IMR-90 (cell line): ENCODE results near the gene TBC1D9B. TPM values are rescaled to one million over a fixed set of nuclear protein-coding genes. Genes with fewer than 3 reads are reported as not detected.

Source experiments
- ATAC-seq: fragments of 200-7000 bp; cut with Tn5 transposase; 2 replicates; pipeline ENCODE4 v1.9.1; 2020; ENCODE audit warnings: low read depth, mild to moderate bottlenecking, moderate library complexity
- BruUV-seq: library from RNA; stranded (reverse); fragments of 400-500 nt; replicated peaks from 2 replicates; lab custom pipeline; 2021; lab: Mats Ljungman, UMichigan
- CTCF ChIA-PET: fragments of 300-600 bp; formaldehyde crosslinking; extraction: SDS; loops from one replicate; lab custom pipeline; 2021; ENCODE audit warnings: antibody characterized with exemption; lab: Yijun Ruan, JAX
- POLR2A ChIA-PET: fragments of 300-600 bp; sonication (Branson Sonifier 250); formaldehyde crosslinking; loops from one replicate; lab custom pipeline; 2022; ENCODE audit warnings: antibody characterized with exemption; ENCODE audit not compliant: unreplicated experiment; lab: Charles Lee
- DNase-seq: peaks from one replicate; pipeline ENCODE4 v3.0.0; 2013
- H2AFZ ChIP-seq: replicated peaks from 2 replicates; pipeline ENCODE3; 2013; ENCODE audit warnings: low read length, mild to moderate bottlenecking; ENCODE audit not compliant: poor library complexity
- H2AK5ac ChIP-seq: 2 replicates; pipeline ENCODE4 v1.6.1; 2013; ENCODE audit warnings: low read depth, low read length, inconsistent platforms
- H2AK9ac ChIP-seq: replicated peaks from 2 replicates; pipeline ENCODE3; 2013; ENCODE audit warnings: mild to moderate bottlenecking, low read depth, low read length, moderate library complexity; ENCODE audit not compliant: poor library complexity
- H2BK120ac ChIP-seq: 2 replicates; pipeline ENCODE4 v1.6.1; 2013; ENCODE audit warnings: low read depth, low read length, inconsistent platforms
- H2BK15ac ChIP-seq: 3 replicates; pipeline ENCODE4 v1.6.1; 2013; ENCODE audit warnings: low read depth, low read length, inconsistent platforms
- H2BK20ac ChIP-seq: 2 replicates; pipeline ENCODE4 v1.6.1; 2013; ENCODE audit warnings: low read depth, mild to moderate bottlenecking, inconsistent platforms, low read length, moderate library complexity
- H2BK5ac ChIP-seq: 2 replicates; pipeline ENCODE4 v1.6.1; 2013; ENCODE audit warnings: mild to moderate bottlenecking, low read depth, low read length, inconsistent platforms; ENCODE audit not compliant: poor library complexity, severe bottlenecking
- H3K14ac ChIP-seq: replicated peaks from 2 replicates; pipeline ENCODE4 v1.6.1; 2013; ENCODE audit warnings: low read depth, low read length, inconsistent platforms
- H3K18ac ChIP-seq: 2 replicates; pipeline ENCODE4 v1.6.1; 2013; ENCODE audit warnings: low read depth, low read length, control low read depth
- H3K23ac ChIP-seq: 2 replicates; pipeline ENCODE4 v1.6.1; 2013; ENCODE audit warnings: low read depth, low read length, inconsistent platforms
- H3K27ac ChIP-seq: 2 replicates; pipeline ENCODE4 v1.5.1; 2013; ENCODE audit warnings: mild to moderate bottlenecking, control low read depth, low read length; ENCODE audit not compliant: insufficient read depth
- H3K27me3 ChIP-seq: 2 replicates; pipeline ENCODE4 v1.6.1; 2013; ENCODE audit warnings: low read length; ENCODE audit not compliant: control insufficient read depth, insufficient read depth
- H3K36me3 ChIP-seq: 2 replicates; pipeline ENCODE4 v1.6.1; 2013; ENCODE audit warnings: low read length, mixed read lengths; ENCODE audit not compliant: control insufficient read depth, insufficient read depth
- H3K4ac ChIP-seq: 2 replicates; pipeline ENCODE4 v1.6.1; 2013; ENCODE audit warnings: low read depth, low read length, inconsistent platforms
- H3K4me1 ChIP-seq: 2 replicates; pipeline ENCODE4 v1.6.1; 2013; ENCODE audit warnings: low read length, mixed read lengths; ENCODE audit not compliant: control insufficient read depth, insufficient read depth
- H3K4me2 ChIP-seq: 2 replicates; pipeline ENCODE4 v1.6.1; 2013; ENCODE audit warnings: low read depth, mild to moderate bottlenecking, control low read depth, low read length, moderate library complexity
- H3K4me3 ChIP-seq: 2 replicates; pipeline ENCODE4 v1.5.1; 2013; ENCODE audit warnings: low read depth, mild to moderate bottlenecking, control low read depth, low read length, moderate library complexity; ENCODE audit not compliant: insufficient read depth
- H3K56ac ChIP-seq: 2 replicates; pipeline ENCODE4 v1.6.1; 2013; ENCODE audit warnings: low read length, inconsistent platforms; ENCODE audit not compliant: insufficient read depth; ENCODE audit errors: extremely low read depth
- H3K79me1 ChIP-seq, 2 experiments: 2 replicates each; pipeline ENCODE4 v1.6.1; 2013; ENCODE audit warnings: low read length in 2 of 2, inconsistent platforms in 1 of 2, low read depth in 1 of 2
- H3K9ac ChIP-seq: 2 replicates; pipeline ENCODE4 v1.6.1; 2013; ENCODE audit warnings: low read depth, low read length, control low read depth
- H3K9me1 ChIP-seq: 2 replicates; pipeline ENCODE4 v1.6.1; 2013; ENCODE audit warnings: low read length, inconsistent platforms; ENCODE audit not compliant: insufficient read depth
- H3K9me3 ChIP-seq: 2 replicates; pipeline ENCODE4 v1.6.1; 2013; ENCODE audit warnings: low read length; ENCODE audit not compliant: control insufficient read depth, insufficient read depth
- H4K20me1 ChIP-seq: 2 replicates; pipeline ENCODE4 v1.6.1; 2013; ENCODE audit warnings: low read length, inconsistent platforms; ENCODE audit not compliant: insufficient read depth
- H4K5ac ChIP-seq: 2 replicates; pipeline ENCODE4 v1.6.1; 2013; ENCODE audit warnings: mild to moderate bottlenecking, low read depth, low read length, control low read depth
- H4K8ac ChIP-seq, 2 experiments: 2 replicates each; pipeline ENCODE4 v1.6.1; 2013; ENCODE audit warnings: low read depth in 2 of 2, low read length in 2 of 2, control low read depth in 1 of 2, inconsistent platforms in 1 of 2
- H4K91ac ChIP-seq: 2 replicates; pipeline ENCODE4 v1.6.1; 2013; ENCODE audit warnings: low read depth, low read length, inconsistent platforms; ENCODE audit not compliant: insufficient read depth
- CEBPB ChIP-seq: IDR thresholded peaks from 2 replicates; pipeline ENCODE4 v1.6.1; 2012; ENCODE audit warnings: low read depth, low read length, improper control_type of control experiment
- MAFK ChIP-seq: IDR thresholded peaks from 2 replicates; pipeline ENCODE4 v1.6.1; 2012; ENCODE audit warnings: low read depth, low read length, improper control_type of control experiment
- MAZ ChIP-seq: IDR thresholded peaks from 2 replicates; pipeline ENCODE4 v1.6.1; 2012; ENCODE audit warnings: low read depth, mild to moderate bottlenecking, low read length, improper control_type of control experiment, moderate library complexity, borderline replicate concordance
- POLR2A ChIP-seq: IDR thresholded peaks from 2 replicates; pipeline ENCODE4 v1.6.1; 2012; ENCODE audit warnings: mild to moderate bottlenecking, low read depth, low read length
- RFX5 ChIP-seq: IDR thresholded peaks from 2 replicates; pipeline ENCODE4 v1.8.0; 2012; ENCODE audit warnings: low read depth, mild to moderate bottlenecking, low read length, moderate library complexity
- WGBS, 2 experiments: methylation state at CpG; one replicate each; pipeline versions ENCODE4 v1.1.5 to v1.1.7; 2013; ENCODE audit warnings: missing lambda C conversion rate in 2 of 2; ENCODE audit not compliant: insufficient read length in 1 of 2; ENCODE audit errors: extremely low coverage in 2 of 2; 5-methylcytosine and 5-hydroxymethylcytosine counted together
- dilution Hi-C: fragments of 300-500 bp; cut with HindIII; formaldehyde crosslinking; loops from one replicate; pipeline ENCODE4 v1.14.3; 2018; ENCODE audit warnings: low sequenced_read_pairs; ENCODE audit not compliant: unreplicated experiment
- in situ Hi-C: fragments of 300-500 bp; cut with MboI; formaldehyde crosslinking; loops from 3 replicates; pipeline ENCODE4 v1.14.3; 2019; ENCODE audit warnings: low sequenced_read_pairs, inconsistent platforms, mixed read lengths
- intact Hi-C: fragments of 100-400 bp; cut with micrococcal nuclease; formaldehyde crosslinking; loops from 2 replicates; pipeline ENCODE4 v1.10.0; 2022
- polyA plus RNA-seq, 3 experiments: library from polyadenylated mRNA; depleted of rRNA; stranded (reverse); fragments of >200 nt; gene quantifications; 2 replicates each; pipeline ENCODE4 v1.2.3, GENCODE V29; 2012; ENCODE audit warnings: low replicate concordance in 1 of 3
- total RNA-seq: library from RNA; depleted of rRNA; stranded (reverse); fragments of >200 nt; gene quantifications from 2 replicates; pipeline ENCODE4 v1.2.3, GENCODE V29; 2012

The TBC1D9B gene
- total and polyA plus RNA-seq, 2 of the 4 experiments (the other 2 are of a cell fraction): 58.6 to 78.1 TPM

DNA sequence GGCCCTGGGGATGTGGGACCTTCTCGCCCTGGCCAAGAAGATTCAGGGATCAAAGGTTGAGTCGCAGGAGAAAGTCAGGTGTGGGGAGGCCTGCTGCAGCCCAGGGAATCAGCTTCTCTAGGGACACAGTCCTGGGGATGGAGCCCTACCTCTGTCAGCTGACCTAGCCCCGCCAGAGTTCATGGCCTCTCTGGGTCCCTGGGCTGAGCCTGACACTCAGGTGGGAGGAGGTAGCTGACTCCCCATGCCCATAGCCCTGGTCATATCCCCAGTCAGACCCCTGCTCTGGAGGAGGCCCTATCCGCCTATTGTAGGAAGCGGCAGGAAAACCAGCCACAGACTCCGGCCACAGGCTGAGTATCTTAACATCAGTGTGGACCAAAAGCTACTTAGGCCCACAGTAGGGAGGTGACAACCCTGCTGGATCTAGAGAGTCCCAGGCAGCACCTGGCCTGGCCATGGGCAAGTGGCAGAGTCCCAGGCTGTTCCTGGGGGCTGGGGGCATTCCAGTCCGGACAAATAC lies 34.0 kb downstream of the TBC1D9B start:
- no peak overlapping the region for H3K23ac ChIP-seq
- H2AK5ac ChIP-seq: no peak overlapping the region
- TF ChIP-seq POLR2A (no peak), CEBPB (no peak), MAFK (no peak), RFX5 (no peak), MAZ (no peak)
- 100% methylated on average over 4 of the region's 7 CpGs; no CpG with 5 or more reads in 1 of the 2 experiments for WGBS, 2 experiments
- H4K8ac ChIP-seq: no peak overlapping the region
- peaks cover 69% of the 10 kb centered on the region for H3K36me3 ChIP-seq
- dilution Hi-C loops (no loop called here), in situ Hi-C loops (no loop called here), intact Hi-C loops (no loop called here)
- H4K5ac ChIP-seq: no peak overlapping the region
- ATAC-seq (no peak), DNase-seq (no peak)
- no peaks in the 10 kb centered on the region; a peak in 1 of 4 replicates for H3K79me1 ChIP-seq
- no peaks in the 10 kb centered on the region for H3K9me1 ChIP-seq
- BruUV-seq: no TSS peak
- H3K4ac ChIP-seq: no peak overlapping the region
- no peak overlapping the region for H3K14ac ChIP-seq
- no peak overlapping the region for H3K4me2 ChIP-seq
- H3K18ac ChIP-seq: no peak overlapping the region
- ChIA-PET POLR2A (no interaction called here), CTCF (no interaction called here)
- no peak overlapping the region for H2BK15ac ChIP-seq
- no peaks in the 10 kb centered on the region for H3K27me3 ChIP-seq
- no peak overlapping the region for H2BK120ac ChIP-seq
- H3K56ac ChIP-seq: no peak overlapping the region
- H2AFZ ChIP-seq: no peak overlapping the region
- no peak overlapping the region for H3K4me3 ChIP-seq
- H3K9ac ChIP-seq: no peak overlapping the region
- H4K91ac ChIP-seq: no peak overlapping the region
- no peak overlapping the region for H2AK9ac ChIP-seq
- no peaks in the 10 kb centered on the region for H3K9me3 ChIP-seq
- no peak overlapping the region for H3K27ac ChIP-seq
- no peaks in the 10 kb centered on the region for H3K4me1 ChIP-seq
- no peak overlapping the region for H2BK20ac ChIP-seq
- no peak overlapping the region for H2BK5ac ChIP-seq
- H4K20me1 ChIP-seq: no peaks in the 10 kb centered on the region
